Thyroid gland (tissue), 4 donors: ENCODE data around the gene SAT1.
A peak's percentile ranks its signal among the peaks of the same experiment; 100 is the strongest.

Experiments
- CTCF ChIP-seq, 6 experiments: fragments of 200-600 bp in 3 of 6; fragments of 450-650 bp in 3 of 6; sonication (generic) in 3 of 6; IDR thresholded peaks; one replicate each; pipeline ENCODE4 v1.5.1; 2016 to 2019; ENCODE audit warnings: antibody characterized with exemption in 6 of 6, mild to moderate bottlenecking in 2 of 6, inconsistent platforms in 1 of 6, moderate library complexity in 1 of 6
- POLR2A ChIP-seq, 2 donors: fragments of 450-650 bp; IDR thresholded peaks; one replicate each; pipeline ENCODE4 v1.6.1; 2017; ENCODE audit warnings: antibody characterized with exemption in 2 of 2, mild to moderate bottlenecking in 2 of 2, moderate library complexity in 1 of 2

GRCh38 chrX:23742174-23742696 lies 40.7 kb upstream of the SAT1 start:
- TF ChIP-seq CTCF (IDR thresholded peaks at IDR 0.05) (no peak), POLR2A (IDR thresholded peaks at IDR 0.05) (peak in 1 of 2 donors; percentile 35)
